ENCODE data around the gene DHX30. TPM values are rescaled to one million over a fixed set of nuclear protein-coding genes. Genes with fewer than 3 reads are reported as not detected.
"Not testable (repeated sequence)": the region's sequence is repeated elsewhere in the genome, so short reads cannot be mapped to it uniquely, and the experiment has no call there.

The DHX30 gene
- total and polyA plus RNA-seq, 9 of the 15 experiments (the other 6 are each of a cell fraction or from before 2014, with no cell fraction given): 12.3 to 158 (median 79.0) TPM

- Histone ChIP-seq H4K20me1 (replicated peaks; ENCODE audit: control insufficient read depth, insufficient read depth, low read length) (no peaks in the 10 kb centered on the region), H3K79me2 (ENCODE audit: control insufficient read depth, insufficient read depth, low read length) (peaks cover 89% of the 10 kb centered on the region), H3K4me2 (ENCODE audit: insufficient read depth, low read length) (no peak overlapping the region), H3K9ac (ENCODE audit: insufficient read depth in 1 of 2, low read depth in 2 of 2, low read length in 2 of 2) (no peak overlapping the region), H3K27ac (ENCODE audit: extremely low read depth, low read depth, low read length) (no peak overlapping the region), H3K4me1 (replicated peaks in 1 of 2; ENCODE audit: control insufficient read depth in 2 of 2, insufficient read depth in 2 of 2, low read length in 2 of 2) (peaks cover 17% of the 10 kb centered on the region in 2 experiments; a peak in 4 of 5 replicates), H3K9me1 (ENCODE audit: control insufficient read depth, insufficient read depth, low read length) (no peaks in the 10 kb centered on the region), H3K27me3 (ENCODE audit: control insufficient read depth in 2 of 2, insufficient read depth in 2 of 2, low read length in 2 of 2) (no peaks in the 10 kb centered on the region), H3K9me3 (replicated peaks; ENCODE audit: control insufficient read depth, insufficient read depth, low read depth, low read length) (no peaks in the 10 kb centered on the region), H2AFZ (ENCODE audit: low read depth, low read length) (no peak overlapping the region), H3K4me3 (no peak overlapping the region), H3K36me3 (ENCODE audit: control insufficient read depth, insufficient read depth, low read length) (peaks cover 65% of the 10 kb centered on the region)
- POLR2A ChIA-PET: interaction anchor here (0.5 to 1.2 kb wide), 6 partner anchors 11 to 1240 kb away, joined by 3 to 5 read pairs (median 3); no protein-coding TSS in a partner anchor
- ATAC-seq: no peak
- in situ Hi-C loops (cut with MboI) (no loop called here), intact Hi-C loops (cut with micrococcal nuclease) (no loop called here)
- no peak for FAIRE-seq
- DNase-seq (ENCODE audit: extremely low read depth in 1 of 4, low spot score in 3 of 4): no peak
- CTCF ChIA-PET (ENCODE audit: low intra/inter-chr PET ratio): no interaction called here
- BruUV-seq (replicated peaks): no TSS peak
- WGBS (ENCODE audit: insufficient coverage, low coverage, missing lambda C conversion rate): 82% methylated on average over 10 of the region's 14 CpGs
- TF ChIP-seq ZNF316 (IDR thresholded peaks at IDR 0.05) (no peak), NR1H2 (CRISPR knock-in tag; IDR thresholded peaks at IDR 0.05) (no peak)
These were observed 44.5 kb upstream of the DHX30 start for GRCh38 chr3:47758261-47759025.

GRCh38 chr3:47760207-47760606 is 42.7 kb upstream of the DHX30 start:
- H3K27ac ChIP-seq (ENCODE audit: extremely low read depth, low read depth, low read length): 0 out of 3 replicates have a peak overlapping the region, but pooled peaks have one; percentile 6
- FAIRE-seq; H3K9ac ChIP-seq (ENCODE audit: insufficient read depth in 1 of 2, low read depth in 2 of 2, low read length in 2 of 2); H4K20me1 ChIP-seq (replicated peaks; ENCODE audit: control insufficient read depth, insufficient read depth, low read length); H3K4me2 ChIP-seq (ENCODE audit: insufficient read depth, low read length); intact Hi-C loops (cut with micrococcal nuclease); H3K4me3 ChIP-seq; H2AFZ ChIP-seq (ENCODE audit: low read depth, low read length); H3K9me3 ChIP-seq (replicated peaks; ENCODE audit: control insufficient read depth, insufficient read depth, low read depth, low read length); in situ Hi-C loops (cut with MboI); H3K27me3 ChIP-seq (ENCODE audit: control insufficient read depth in 2 of 2, insufficient read depth in 2 of 2, low read length in 2 of 2); H3K9me1 ChIP-seq (ENCODE audit: control insufficient read depth, insufficient read depth, low read length); ATAC-seq; DNase-seq (ENCODE audit: extremely low read depth in 1 of 4, low spot score in 3 of 4); BruUV-seq (replicated peaks); CTCF ChIA-PET (ENCODE audit: low intra/inter-chr PET ratio): not testable (repeated sequence)
- H3K4me1 ChIP-seq (replicated peaks in 1 of 2; ENCODE audit: control insufficient read depth in 2 of 2, insufficient read depth in 2 of 2, low read length in 2 of 2): peaks cover 17% of the 10 kb centered on the region in 2 experiments; a peak in 4 of 5 replicates
- WGBS (ENCODE audit: insufficient coverage, low coverage, missing lambda C conversion rate): 74% methylated on average over 4 of the region's 4 CpGs
- TF ChIP-seq MAFG (tag; conservative IDR thresholded peaks at IDR 0.05) (peak; percentile 65), ZNF592 (IDR thresholded peaks at IDR 0.05) (peak; percentile 26; the same call in 1 of the 2 replicates), NFE2 (IDR thresholded peaks at IDR 0.05; ENCODE audit: low read depth) (peak; percentile 56), ZNF316 (IDR thresholded peaks at IDR 0.05) (peak; percentile 58), MAFF (IDR thresholded peaks at IDR 0.05; ENCODE audit: low read length) (peak; percentile 19; the same call in 1 of the 2 replicates)
- peaks cover 70% of the 10 kb centered on the region for H3K36me3 ChIP-seq (ENCODE audit: control insufficient read depth, insufficient read depth, low read length)
- POLR2A ChIA-PET: interaction anchor here (0.7 to 2.7 kb wide), 3 partner anchors 10 to 133 kb away, joined by 3 to 16 read pairs (median 6); no protein-coding TSS in a partner anchor
- H3K79me2 ChIP-seq (ENCODE audit: control insufficient read depth, insufficient read depth, low read length): peaks cover 89% of the 10 kb centered on the region
